ENCODE measurements around the gene TBX18. TPM values are rescaled to one million over a fixed set of nuclear protein-coding genes. Genes with fewer than 3 reads are reported as not detected.

Gene TBX18
- total and polyA plus RNA-seq, 9 of the 15 experiments (the other 6 are each of a cell fraction or from before 2014, with no cell fraction given): 4.0 to 36.1 (median 20.7) TPM

DNA sequence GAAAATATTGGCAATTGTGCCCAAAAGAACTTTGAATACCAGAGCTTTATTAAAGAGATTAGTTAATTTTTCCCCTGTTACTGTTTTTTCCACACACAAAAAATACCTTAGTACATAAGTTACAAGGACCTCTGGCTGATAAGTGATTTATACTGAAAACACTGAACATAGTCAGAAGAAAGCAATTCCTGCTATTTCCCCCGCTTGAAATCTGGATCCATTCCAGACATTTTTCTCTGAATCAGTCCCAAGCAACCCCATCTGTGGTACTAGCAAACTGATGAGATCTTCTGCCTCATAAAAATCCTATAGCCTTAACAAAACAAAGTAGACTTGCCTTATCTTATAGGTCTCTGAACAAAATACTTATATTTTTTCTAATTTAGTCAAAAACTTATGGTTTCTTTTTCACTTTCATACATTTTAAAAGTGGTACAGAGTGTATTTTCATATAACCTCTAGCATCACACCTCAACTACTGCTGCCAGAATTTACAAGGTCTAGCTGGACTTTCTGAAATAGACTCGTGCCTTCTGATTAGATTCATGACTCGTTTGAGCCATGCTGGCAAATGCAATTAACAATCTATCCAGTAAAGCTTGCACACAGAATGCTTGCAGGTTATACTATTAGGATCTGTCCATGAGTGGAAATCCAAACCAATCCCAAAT, 111.9 kb downstream of the TBX18 start (continued):
- TF ChIP-seq, protein P1, sequence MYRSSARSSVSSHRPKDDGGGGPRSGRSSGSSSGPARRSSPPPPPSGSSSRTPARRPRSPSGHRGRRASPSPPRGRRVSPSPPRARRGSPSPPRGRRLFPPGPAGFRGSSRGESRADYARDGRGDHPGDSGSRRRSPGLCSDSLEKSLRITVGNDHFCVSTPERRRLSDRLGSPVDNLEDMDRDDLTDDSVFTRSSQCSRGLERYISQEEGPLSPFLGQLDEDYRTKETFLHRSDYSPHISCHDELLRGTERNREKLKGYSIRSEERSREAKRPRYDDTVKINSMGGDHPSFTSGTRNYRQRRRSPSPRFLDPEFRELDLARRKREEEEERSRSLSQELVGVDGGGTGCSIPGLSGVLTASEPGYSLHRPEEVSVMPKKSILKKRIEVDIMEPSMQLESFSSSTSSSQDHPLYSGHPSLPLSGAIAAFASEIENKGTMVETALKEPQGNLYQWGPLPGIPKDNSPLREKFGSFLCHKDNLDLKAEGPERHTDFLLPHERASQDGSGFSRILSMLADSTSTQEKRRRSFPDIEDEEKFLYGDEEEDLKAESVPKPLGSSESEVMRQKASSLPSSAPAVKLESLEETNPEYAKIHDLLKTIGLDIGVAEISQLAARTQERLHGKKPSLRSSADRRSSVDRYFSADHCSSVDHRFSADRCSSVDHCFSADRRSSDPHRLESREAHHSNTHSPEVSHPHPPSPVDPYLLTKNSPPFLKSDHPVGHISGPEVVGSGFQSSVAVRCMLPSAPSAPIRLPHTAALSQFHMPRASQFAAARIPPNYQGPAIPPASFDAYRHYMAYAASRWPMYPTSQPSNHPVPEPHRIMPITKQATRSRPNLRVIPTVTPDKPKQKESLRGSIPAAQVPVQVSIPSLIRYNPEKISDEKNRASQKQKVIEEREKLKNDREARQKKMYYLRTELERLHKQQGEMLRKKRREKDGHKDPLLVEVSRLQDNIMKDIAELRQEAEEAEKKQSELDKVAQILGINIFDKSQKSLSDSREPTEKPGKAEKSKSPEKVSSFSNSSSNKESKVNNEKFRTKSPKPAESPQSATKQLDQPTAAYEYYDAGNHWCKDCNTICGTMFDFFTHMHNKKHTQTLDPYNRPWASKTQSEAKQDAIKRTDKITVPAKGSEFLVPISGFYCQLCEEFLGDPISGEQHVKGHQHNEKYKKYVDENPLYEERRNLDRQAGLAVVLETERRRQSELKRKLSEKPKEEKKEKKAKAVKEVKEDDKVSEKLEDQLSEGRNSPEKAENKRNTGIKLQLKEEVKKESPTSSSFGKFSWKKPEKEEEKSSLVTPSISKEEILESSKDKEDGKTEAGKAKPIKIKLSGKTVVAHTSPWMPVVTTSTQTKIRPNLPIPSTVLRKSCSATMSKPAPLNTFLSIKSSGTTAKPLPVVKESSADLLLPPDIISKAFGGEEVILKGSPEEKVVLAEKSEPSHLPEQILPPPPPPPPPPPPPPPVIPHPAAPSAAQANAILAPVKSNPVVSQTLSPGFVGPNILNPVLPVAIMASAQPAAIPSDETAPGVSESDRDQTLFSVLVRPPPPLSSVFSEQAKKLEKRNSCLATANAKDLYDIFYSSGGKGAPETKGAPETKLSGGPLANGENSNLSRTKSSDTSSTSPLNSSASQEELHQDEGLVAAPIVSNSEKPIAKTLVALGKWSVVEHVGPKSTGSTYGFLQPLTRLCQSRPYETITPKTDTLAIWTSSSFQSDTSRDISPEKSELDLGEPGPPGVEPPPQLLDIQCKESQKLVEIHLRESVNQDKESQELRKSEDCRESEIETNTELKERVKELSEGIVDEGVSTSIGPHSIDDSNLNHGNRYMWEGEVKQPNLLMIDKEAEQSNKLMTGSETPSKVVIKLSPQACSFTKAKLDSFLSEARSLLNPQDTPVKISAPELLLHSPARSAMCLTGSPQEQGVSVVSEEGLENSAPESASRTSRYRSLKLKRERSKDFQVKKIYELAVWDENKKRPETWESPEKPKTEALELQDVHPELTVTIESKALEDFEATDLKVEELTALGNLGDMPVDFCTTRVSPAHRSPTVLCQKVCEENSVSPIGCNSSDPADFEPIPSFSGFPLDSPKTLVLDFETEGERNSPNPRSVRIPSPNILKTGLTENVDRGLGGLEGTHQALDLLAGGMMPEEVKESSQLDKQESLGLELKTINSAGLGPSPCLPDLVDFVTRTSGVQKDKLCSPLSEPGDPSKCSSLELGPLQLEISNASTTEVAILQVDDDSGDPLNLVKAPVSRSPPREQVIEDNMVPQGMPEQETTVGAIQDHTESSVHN (IDR thresholded peaks at IDR 0.05; ENCODE audit: borderline replicate concordance in 1 of 2, low read depth in 1 of 2): no peak
- no peak for TF ChIP-seq NFATC3 (IDR thresholded peaks at IDR 0.05)
